HG02678 (cell line): ENCODE measurements around the gene RETREG2.

Experiments
- ATAC-seq: cut with Tn5 transposase; IDR thresholded peaks from one replicate; pipeline ENCODE4 v1.9.1; 2021; ENCODE audit warnings: mild to moderate bottlenecking, moderate library complexity; ENCODE audit not compliant: unreplicated experiment

RETREG2 gene

GRCh38 chr2:219177552-219178376 is at the start of gene RETREG2:
RETREG2 (plus strand) TSS chr2:219178275; CDS start chr2:219178353, 78 bp downstream.
- ATAC-seq = peak; percentile 43

GRCh38 chr2:219128396-219128795 is 49.7 kb upstream of the RETREG2 start:
- ATAC-seq = no peak

GRCh38 chr2:219129589-219129988 is 48.5 kb upstream of the RETREG2 start:
- no peak for ATAC-seq

GRCh38 chr2:219131327-219131726 is 46.7 kb upstream of the RETREG2 start:
- ATAC-seq = no peak

- no peak for ATAC-seq
These were observed 46.3 kb upstream of the RETREG2 start for GRCh38 chr2:219131744-219132143.

- ATAC-seq = no peak
These were observed 44.1 kb upstream of the RETREG2 start for GRCh38 chr2:219133976-219134375.

- ATAC-seq = no peak
These were observed 37.4 kb upstream of the RETREG2 start for GRCh38 chr2:219140722-219141121.

- no peak for ATAC-seq
These were observed 35.7 kb upstream of the RETREG2 start for GRCh38 chr2:219142329-219142728.

- ATAC-seq = no peak
These were observed 28.4 kb upstream of the RETREG2 start for GRCh38 chr2:219149667-219150066.

GRCh38 chr2:219155054-219155644 is 22.9 kb upstream of the RETREG2 start:
- no peak for ATAC-seq

GRCh38 chr2:219157396-219157795 is 20.7 kb upstream of the RETREG2 start:
- no peak for ATAC-seq

- ATAC-seq = no peak
These were observed 20.1 kb upstream of the RETREG2 start for GRCh38 chr2:219158025-219158424.

GRCh38 chr2:219158586-219158985 is 19.5 kb upstream of the RETREG2 start:
- ATAC-seq = no peak

- ATAC-seq = no peak
These were observed 18.3 kb upstream of the RETREG2 start for GRCh38 chr2:219159771-219160185.

GRCh38 chr2:219160186-219161017 is 17.7 kb upstream of the RETREG2 start, which contains the start of gene NHEJ1:
NHEJ1 (minus strand) TSS chr2:219160815; CDS start chr2:219158362, 2,453 bp downstream.
- ATAC-seq = peak; percentile 83

GRCh38 chr2:219161097-219161496 is 17.0 kb upstream of the RETREG2 start:
- ATAC-seq = no peak

GRCh38 chr2:219163156-219163555 is 14.9 kb upstream of the RETREG2 start:
- no peak for ATAC-seq

- no peak for ATAC-seq
These were observed 12.8 kb upstream of the RETREG2 start for GRCh38 chr2:219165058-219165911.

GRCh38 chr2:219167997-219168396 is 10.1 kb upstream of the RETREG2 start:
- no peak for ATAC-seq

- no peak for ATAC-seq
These were observed 9.5 kb upstream of the RETREG2 start for GRCh38 chr2:219168526-219168925.
